Activated CD8-positive, alpha-beta T cell treated with anti-CD3 and anti-CD28 coated beads, Interleukin-2, amount 10 ng/mL, durations not matched to agents 7 days and 5 days (primary cell): ENCODE data around the gene ZSWIM4. TPM values are rescaled to one million over a fixed set of nuclear protein-coding genes. Genes with fewer than 3 reads are reported as not detected.
"Not testable (repeated sequence)": the region's sequence is repeated elsewhere in the genome, so short reads cannot be mapped to it uniquely, and the experiment has no call there.

Experiments used
- ATAC-seq: fragments of 150-1000 bp; cut with Tn5 transposase; one replicate; pipeline ENCODE4 v1.10.0; 2021; ENCODE audit warnings: moderate library complexity
- CTCF ChIA-PET: fragments of 350-600 bp; sonication (Branson Sonifier 250); formaldehyde crosslinking; loops from one replicate; lab custom pipeline; 2021; ENCODE audit warnings: antibody characterized with exemption; lab: Charles Lee
- POLR2A ChIA-PET: fragments of 350-600 bp; sonication (Branson Sonifier 250); formaldehyde crosslinking; loops from one replicate; lab custom pipeline; 2021; ENCODE audit warnings: antibody characterized with exemption; lab: Charles Lee
- DNase-seq: peaks from one replicate; pipeline ENCODE4 v3.0.0-alpha.2; 2020
- H3K27ac Mint-ChIP-seq: one replicate; pipeline ENCODE4 v1.8.0; 2021; ENCODE audit warnings: mild to moderate bottlenecking, mixed read lengths
- H3K27me3 Mint-ChIP-seq: one replicate; pipeline ENCODE4 v1.8.0; 2021; ENCODE audit warnings: low read depth, mixed read lengths
- H3K36me3 Mint-ChIP-seq: one replicate; pipeline ENCODE4 v1.8.0; 2021; ENCODE audit warnings: low read depth, mixed read lengths
- H3K4me1 Mint-ChIP-seq: one replicate; pipeline ENCODE4 v1.8.0; 2021; ENCODE audit warnings: low read depth, mixed read lengths
- H3K4me3 Mint-ChIP-seq: one replicate; pipeline ENCODE4 v1.8.0; 2021; ENCODE audit warnings: mild to moderate bottlenecking, mixed read lengths
- H3K9me3 Mint-ChIP-seq: one replicate; pipeline ENCODE4 v1.8.0; 2022; ENCODE audit warnings: mixed read lengths; ENCODE audit not compliant: insufficient read depth
- total RNA-seq, 2 experiments: library from RNA; stranded (reverse); gene quantifications; one replicate each; pipeline ENCODE4 v1.2.3, GENCODE V29; 2021

Gene ZSWIM4
- total RNA-seq = 1 to 10 TPM; 8.4 to 9.5 TPM

GRCh38 chr19:13794757-13795589, at the start of gene ZSWIM4:
ZSWIM4 (plus strand) TSS chr19:13795443; CDS start chr19:13795649, 206 bp downstream.
- no peaks in the 10 kb centered on the region for H3K9me3 Mint-ChIP-seq
- DNase-seq = peak; percentile 99
- CTCF ChIA-PET = interaction anchor here (0.8 to 5.9 kb wide), 4 partner anchors 10 to 86 kb away, joined by 3 to 42 read pairs (median 6); no protein-coding TSS in a partner anchor
- H3K27ac Mint-ChIP-seq = peak within 1 kb of the TSS; percentile 93
- H3K4me3 Mint-ChIP-seq = peak within 1 kb of the TSS; percentile 100
- ATAC-seq = peak; percentile 99
- no peaks in the 10 kb centered on the region for H3K27me3 Mint-ChIP-seq
- peaks cover 36% of the 10 kb centered on the region for H3K4me1 Mint-ChIP-seq
- H3K36me3 Mint-ChIP-seq = no peaks in the 10 kb centered on the region
- POLR2A ChIA-PET = interaction anchor here (0.7 to 3.1 kb wide), 10 partner anchors 8 to 67 kb away, joined by 3 to 25 read pairs (median 4); partner anchors contain the start of gene MRI1

- POLR2A ChIA-PET = interaction anchor here (1.0 to 2.2 kb wide), 9 partner anchors 9 to 595 kb away, joined by 3 to 14 read pairs (median 6); partner anchors contain the start of genes C19orf53 and ZSWIM4
- H3K36me3 Mint-ChIP-seq = peaks cover 13% of the 10 kb centered on the region
Observed at GRCh38 chr19:13747098-13747453, 48.2 kb upstream of the ZSWIM4 start.

GRCh38 chr19:13748169-13748828, 46.9 kb upstream of the ZSWIM4 start:
- peak; percentile 3 for ATAC-seq

More at GRCh38 chr19:13747098-13747453, 48.2 kb upstream of the ZSWIM4 start:
- H3K4me1 Mint-ChIP-seq = peaks cover 33% of the 10 kb centered on the region
- H3K27ac Mint-ChIP-seq = peak overlapping the region; percentile 96
- ATAC-seq = no peak
- peaks cover 6% of the 10 kb centered on the region for H3K9me3 Mint-ChIP-seq
- H3K27me3 Mint-ChIP-seq = no peaks in the 10 kb centered on the region
- CTCF ChIA-PET = interaction anchor here (1.0 to 2.8 kb wide), 6 partner anchors 8 to 115 kb away, joined by 4 to 13 read pairs (median 8); no protein-coding TSS in a partner anchor
- DNase-seq = no peak
- peak overlapping the region; percentile 94 for H3K4me3 Mint-ChIP-seq

GRCh38 chr19:13751436-13751835, 43.8 kb upstream of the ZSWIM4 start:
- H3K36me3 Mint-ChIP-seq = peaks cover 33% of the 10 kb centered on the region
- no peaks in the 10 kb centered on the region for H3K27me3 Mint-ChIP-seq
- H3K9me3 Mint-ChIP-seq = peaks cover 6% of the 10 kb centered on the region
- ChIA-PET POLR2A (no interaction called here), CTCF (interaction anchor here (1.2 kb wide), 1 partner anchor 37 kb away, joined by 3 read pairs; no protein-coding TSS in a partner anchor)
- H3K4me3 Mint-ChIP-seq = no peak overlapping the region
- H3K4me1 Mint-ChIP-seq = peaks cover 32% of the 10 kb centered on the region
- DNase-seq = no peak
- H3K27ac Mint-ChIP-seq = no peak overlapping the region
- ATAC-seq = no peak

More at GRCh38 chr19:13748169-13748828, 46.9 kb upstream of the ZSWIM4 start:
- Mint-ChIP-seq H3K36me3 (peaks cover 17% of the 10 kb centered on the region), H3K9me3 (peaks cover 6% of the 10 kb centered on the region), H3K4me1 (peaks cover 33% of the 10 kb centered on the region), H3K27ac (peak overlapping the region; percentile 96), H3K27me3 (no peaks in the 10 kb centered on the region), H3K4me3 (peak overlapping the region; percentile 94)
- peak; percentile 30 for DNase-seq
- CTCF ChIA-PET = interaction anchor here (0.9 to 2.8 kb wide), 12 partner anchors 9 to 783 kb away, joined by 3 to 13 read pairs (median 4); partner anchors contain the start of gene C19orf53
- POLR2A ChIA-PET = interaction anchor here (0.7 to 2.2 kb wide), 15 partner anchors 8 to 1659 kb away, joined by 3 to 14 read pairs (median 4); partner anchors contain the start of genes C19orf53, C19orf67, MRI1 and ZSWIM4

- ATAC-seq, DNase-seq, H3K4me3 Mint-ChIP-seq, POLR2A ChIA-PET, H3K27ac Mint-ChIP-seq, H3K27me3 Mint-ChIP-seq, H3K9me3 Mint-ChIP-seq, CTCF ChIA-PET: not testable (repeated sequence)
- Mint-ChIP-seq H3K36me3 (peaks cover 50% of the 10 kb centered on the region), H3K4me1 (peaks cover 17% of the 10 kb centered on the region)
Observed at GRCh38 chr19:13753622-13754021, 41.6 kb upstream of the ZSWIM4 start.

GRCh38 chr19:13756210-13756609, 39.0 kb upstream of the ZSWIM4 start:
- no peaks in the 10 kb centered on the region for H3K9me3 Mint-ChIP-seq
- H3K4me3 Mint-ChIP-seq = no peak overlapping the region
- no peak overlapping the region for H3K27ac Mint-ChIP-seq
- ChIA-PET POLR2A (interaction anchor here (1.3 kb wide), 1 partner anchor 8 kb away, joined by 4 read pairs; a partner anchor contains a TSS), CTCF (no interaction called here)
- ATAC-seq (no peak), DNase-seq (no peak)
- peaks cover 48% of the 10 kb centered on the region for H3K36me3 Mint-ChIP-seq
- peaks cover 1% of the 10 kb centered on the region for H3K4me1 Mint-ChIP-seq
- no peaks in the 10 kb centered on the region for H3K27me3 Mint-ChIP-seq

- Mint-ChIP-seq H3K27ac (no peak overlapping the region), H3K4me1 (peaks cover 3% of the 10 kb centered on the region), H3K36me3 (peaks cover 51% of the 10 kb centered on the region), H3K27me3 (no peaks in the 10 kb centered on the region), H3K9me3 (no peaks in the 10 kb centered on the region), H3K4me3 (no peak overlapping the region)
- ATAC-seq = no peak
- DNase-seq = no peak
- ChIA-PET POLR2A (no interaction called here), CTCF (no interaction called here)
Observed at GRCh38 chr19:13757805-13758772, 37.2 kb upstream of the ZSWIM4 start.

- H3K36me3 Mint-ChIP-seq = peaks cover 51% of the 10 kb centered on the region
- no peak overlapping the region for H3K27ac Mint-ChIP-seq
- no peaks in the 10 kb centered on the region for H3K9me3 Mint-ChIP-seq
- ChIA-PET POLR2A (no interaction called here), CTCF (no interaction called here)
- peaks cover 7% of the 10 kb centered on the region for H3K4me1 Mint-ChIP-seq
- DNase-seq (no peak), ATAC-seq (no peak)
- H3K27me3 Mint-ChIP-seq = no peaks in the 10 kb centered on the region
- no peak overlapping the region for H3K4me3 Mint-ChIP-seq
Observed at GRCh38 chr19:13758795-13759194, 36.4 kb upstream of the ZSWIM4 start.

- Mint-ChIP-seq H3K4me3 (no peak overlapping the region), H3K36me3 (peaks cover 51% of the 10 kb centered on the region), H3K4me1 (peaks cover 24% of the 10 kb centered on the region), H3K27me3 (no peaks in the 10 kb centered on the region), H3K9me3 (no peaks in the 10 kb centered on the region), H3K27ac (no peak overlapping the region)
- POLR2A ChIA-PET = no interaction called here
- DNase-seq (no peak), ATAC-seq (no peak)
- CTCF ChIA-PET = interaction anchor here (0.7 kb wide), 1 partner anchor 119 kb away, joined by 3 read pairs; no protein-coding TSS in a partner anchor
Observed at GRCh38 chr19:13761423-13761822, 33.8 kb upstream of the ZSWIM4 start.

- H3K27me3 Mint-ChIP-seq = no peaks in the 10 kb centered on the region
- POLR2A ChIA-PET = interaction anchor here (2.8 kb wide), 1 partner anchor 12 kb away, joined by 21 read pairs; the partner anchor contains the start of gene C19orf53
- CTCF ChIA-PET = interaction anchor here (0.8 kb wide), 1 partner anchor 31 kb away, joined by 3 read pairs; no protein-coding TSS in a partner anchor
- ATAC-seq (no peak), DNase-seq (no peak)
- H3K36me3 Mint-ChIP-seq = peaks cover 41% of the 10 kb centered on the region
- no peak overlapping the region for H3K27ac Mint-ChIP-seq
- H3K9me3 Mint-ChIP-seq = no peaks in the 10 kb centered on the region
- no peak overlapping the region for H3K4me3 Mint-ChIP-seq
- H3K4me1 Mint-ChIP-seq = peaks cover 26% of the 10 kb centered on the region
Observed at GRCh38 chr19:13762635-13763235, 32.5 kb upstream of the ZSWIM4 start.
